ENCODE results near the gene NSRP1.
"Not testable (repeated sequence)": the region's sequence is repeated elsewhere in the genome, so short reads cannot be mapped to it uniquely, and the experiment has no call there.

The NSRP1 gene

GRCh38 chr17:30188211-30188939 lies 71.8 kb downstream of the NSRP1 start:
- DNase-seq, result no peak

- no peak for DNase-seq
Measured at GRCh38 chr17:30191072-30191471, 74.5 kb downstream of the NSRP1 start.

GRCh38 chr17:30196504-30196903 lies 79.9 kb downstream of the NSRP1 start:
- no peak for DNase-seq

- DNase-seq, result no peak
Measured at GRCh38 chr17:30197416-30197815, 80.8 kb downstream of the NSRP1 start.

- DNase-seq, result no peak
Measured at GRCh38 chr17:30199600-30199999, 83.0 kb downstream of the NSRP1 start.

GRCh38 chr17:30200106-30200505 lies 83.5 kb downstream of the NSRP1 start:
- DNase-seq, result no peak

- DNase-seq, result not testable (repeated sequence)
Measured at GRCh38 chr17:30200656-30201055, 84.0 kb downstream of the NSRP1 start.

- DNase-seq, result no peak
Measured at GRCh38 chr17:30203471-30203981, 86.9 kb downstream of the NSRP1 start.

- no peak for DNase-seq
Measured at GRCh38 chr17:30207655-30208054, 91.0 kb downstream of the NSRP1 start.

- DNase-seq, result no peak
Measured at GRCh38 chr17:30208214-30208613, 91.6 kb downstream of the NSRP1 start.

- DNase-seq, result no peak
Measured at GRCh38 chr17:30209930-30210329, 93.3 kb downstream of the NSRP1 start.

- DNase-seq, result no peak
Measured at GRCh38 chr17:30210366-30210765, 93.8 kb downstream of the NSRP1 start.

- no peak for DNase-seq
Measured at GRCh38 chr17:30210901-30211300, 94.3 kb downstream of the NSRP1 start.

- no peak for DNase-seq
Measured at GRCh38 chr17:30211371-30211770, 94.8 kb downstream of the NSRP1 start.

GRCh38 chr17:30212750-30213149 lies 96.1 kb downstream of the NSRP1 start:
- no peak for DNase-seq

GRCh38 chr17:30217054-30217453 lies 100.4 kb downstream of the NSRP1 start:
- DNase-seq, result no peak

- no peak for DNase-seq
Measured at GRCh38 chr17:30217746-30218245, 101.2 kb downstream of the NSRP1 start.

GRCh38 chr17:30218799-30219198 lies 102.2 kb downstream of the NSRP1 start:
- DNase-seq, result no peak

GRCh38 chr17:30219315-30219714 lies 102.7 kb downstream of the NSRP1 start:
- no peak for DNase-seq

GRCh38 chr17:30219833-30220232 lies 103.2 kb downstream of the NSRP1 start:
- DNase-seq, result no peak

- DNase-seq, result no peak
Measured at GRCh38 chr17:30220414-30220813, 103.8 kb downstream of the NSRP1 start.

- no peak for DNase-seq
Measured at GRCh38 chr17:30221346-30221745, 104.7 kb downstream of the NSRP1 start.

GRCh38 chr17:30222251-30222650 lies 105.6 kb downstream of the NSRP1 start:
- DNase-seq, result no peak

GRCh38 chr17:30222721-30223175 lies 106.1 kb downstream of the NSRP1 start:
- DNase-seq, result no peak

Data from SHP77 treated with DMSO at 0.1 percent for 48 hours (cell line).